ENCODE results near the gene MYOM1. TPM values are rescaled to one million over a fixed set of nuclear protein-coding genes. Genes with fewer than 3 reads are reported as not detected.

MYOM1 gene
- total and polyA plus RNA-seq, 2 donors (not counting 3 experiments of a cell fraction or from before 2014, with no cell fraction given) = 0.08 TPM; not detected in 1

DNA sequence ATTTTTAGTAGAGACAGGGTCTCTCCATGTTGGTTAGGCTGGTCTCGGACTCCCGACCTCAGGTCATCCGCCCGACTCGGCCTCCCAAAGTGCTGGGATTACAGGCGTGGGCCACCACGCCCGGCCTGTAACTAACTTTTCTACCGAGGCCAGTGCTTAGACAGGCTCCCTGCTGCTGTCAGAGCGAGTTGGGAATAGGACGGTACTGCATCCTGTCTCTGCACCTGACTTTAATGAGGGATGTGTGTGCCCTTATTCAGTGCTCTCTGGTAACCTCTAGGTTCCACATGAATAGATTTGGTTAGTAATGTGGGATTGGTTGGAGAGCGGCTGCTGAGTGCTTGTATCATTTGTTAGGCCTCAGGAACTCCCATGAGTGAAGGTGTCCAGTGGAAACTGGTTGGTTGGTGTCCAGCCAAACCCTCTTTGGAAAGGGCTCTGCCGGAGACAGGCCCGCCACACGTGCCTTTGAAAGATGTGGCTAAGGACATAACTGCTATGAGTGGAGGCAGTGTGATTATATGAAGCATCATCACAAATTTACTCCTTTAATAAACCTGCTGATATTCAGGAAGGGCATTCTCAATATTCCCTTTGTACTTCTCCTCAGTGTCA, 36.6 kb downstream of the MYOM1 start:
- H3K36me3 ChIP-seq (ENCODE audit: control insufficient read depth in 2 of 2, extremely low read depth in 1 of 2, insufficient read depth in 2 of 2, low read length in 2 of 2) = no peaks in the 10 kb centered on the region
- DNase-seq (ENCODE audit: low read depth, low spot score) (no peak), FAIRE-seq (no peak)
- no peak overlapping the region for H3K27ac ChIP-seq (ENCODE audit: insufficient read depth, low read depth, low read length)
- no peaks in the 10 kb centered on the region for H3K4me1 ChIP-seq (ENCODE audit: control insufficient read depth, extremely low read depth, insufficient read depth, low read length)
- no peak for TF ChIP-seq MYC (IDR thresholded peaks at IDR 0.05; ENCODE audit: low read depth, low read length)
- TF ChIP-seq POLR2AphosphoS5 (IDR thresholded peaks at IDR 0.05; ENCODE audit: insufficient read depth, low read depth, low read length) = no peak
- TF ChIP-seq POLR2A (IDR thresholded peaks at IDR 0.05; ENCODE audit: low read depth, low read length) = no peak
- TF ChIP-seq JUN (IDR thresholded peaks at IDR 0.05; ENCODE audit: borderline replicate concordance, insufficient read depth, insufficient read length, low read depth) = no peak
- TF ChIP-seq, protein P1, sequence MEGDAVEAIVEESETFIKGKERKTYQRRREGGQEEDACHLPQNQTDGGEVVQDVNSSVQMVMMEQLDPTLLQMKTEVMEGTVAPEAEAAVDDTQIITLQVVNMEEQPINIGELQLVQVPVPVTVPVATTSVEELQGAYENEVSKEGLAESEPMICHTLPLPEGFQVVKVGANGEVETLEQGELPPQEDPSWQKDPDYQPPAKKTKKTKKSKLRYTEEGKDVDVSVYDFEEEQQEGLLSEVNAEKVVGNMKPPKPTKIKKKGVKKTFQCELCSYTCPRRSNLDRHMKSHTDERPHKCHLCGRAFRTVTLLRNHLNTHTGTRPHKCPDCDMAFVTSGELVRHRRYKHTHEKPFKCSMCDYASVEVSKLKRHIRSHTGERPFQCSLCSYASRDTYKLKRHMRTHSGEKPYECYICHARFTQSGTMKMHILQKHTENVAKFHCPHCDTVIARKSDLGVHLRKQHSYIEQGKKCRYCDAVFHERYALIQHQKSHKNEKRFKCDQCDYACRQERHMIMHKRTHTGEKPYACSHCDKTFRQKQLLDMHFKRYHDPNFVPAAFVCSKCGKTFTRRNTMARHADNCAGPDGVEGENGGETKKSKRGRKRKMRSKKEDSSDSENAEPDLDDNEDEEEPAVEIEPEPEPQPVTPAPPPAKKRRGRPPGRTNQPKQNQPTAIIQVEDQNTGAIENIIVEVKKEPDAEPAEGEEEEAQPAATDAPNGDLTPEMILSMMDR (IDR thresholded peaks at IDR 0.05; ENCODE audit: extremely low read depth in 1 of 2, insufficient read depth in 1 of 2, low read depth in 1 of 2, low read length in 2 of 2) = no peak
- no peak for TF ChIP-seq GATA2 (IDR thresholded peaks at IDR 0.05; ENCODE audit: insufficient read depth, insufficient read length, low read depth, low read length)
- dilution Hi-C loops (cut with MboI; ENCODE audit: extremely low pct_ligation_motif_present, low sequenced_read_pairs) (no loop called here), intact Hi-C loops (cut with micrococcal nuclease) (no loop called here)
- H3K4me2 ChIP-seq (ENCODE audit: insufficient read depth, low read length) = no peak overlapping the region
- H4K20me1 ChIP-seq (replicated peaks; ENCODE audit: control insufficient read depth, extremely low read depth, insufficient read depth, low read length) = no peaks in the 10 kb centered on the region
- H3K9me3 ChIP-seq (replicated peaks; ENCODE audit: control insufficient read depth, insufficient read depth, low read length) = no peaks in the 10 kb centered on the region
- CTCF ChIA-PET = interaction anchor here (0.6 to 2.1 kb wide), 3 partner anchors 10 to 46 kb away, joined by 3 to 9 read pairs (median 6); no protein-coding TSS in a partner anchor
- no peaks in the 10 kb centered on the region for H3K79me2 ChIP-seq (ENCODE audit: control insufficient read depth, insufficient read depth, low read length)
- no peaks in the 10 kb centered on the region for H3K27me3 ChIP-seq (ENCODE audit: control insufficient read depth in 2 of 2, insufficient read depth in 2 of 2, low read length in 2 of 2)
- no peak overlapping the region for H3K4me3 ChIP-seq (replicated peaks in 1 of 3; ENCODE audit: insufficient read depth in 1 of 3, low read depth in 1 of 3, low read length in 3 of 3)
- H3K9ac ChIP-seq (replicated peaks; ENCODE audit: extremely low read depth, insufficient read depth, low read length) = no peak overlapping the region
- POLR2A ChIA-PET = no interaction called here
- no TSS peak for BruUV-seq (replicated peaks)
- H3K9me1 ChIP-seq (replicated peaks; ENCODE audit: control insufficient read depth, extremely low read depth, insufficient read depth, low read length) = no peaks in the 10 kb centered on the region
- no peak overlapping the region for H2AFZ ChIP-seq (ENCODE audit: low read depth, low read length)
